Lung (tissue), 12 donors: ENCODE results near the gene CGB1. TPM values are rescaled to one million over a fixed set of nuclear protein-coding genes. Genes with fewer than 3 reads are reported as not detected.

Source experiments
- ATAC-seq: fragments of 200-7000 bp; cut with Tn5 transposase; one replicate; pipeline ENCODE4 v1.9.1; 2020; ENCODE audit warnings: moderate number of reproducible peaks; ENCODE audit not compliant: insufficient read depth, low FRiP score
- DNase-seq, 3 donors: peaks; one replicate each; pipeline ENCODE4 v3.0.0-alpha.2; 2013 to 2017
- H3K27ac ChIP-seq, 2 donors: one replicate each; pipeline ENCODE4 v1.5.1; 2013; ENCODE audit warnings: mild to moderate bottlenecking in 2 of 2, moderate library complexity in 2 of 2, control low read depth in 1 of 2, inconsistent platforms in 1 of 2, low read depth in 1 of 2, low read length in 1 of 2
- H3K27me3 ChIP-seq, 3 donors: one replicate each; pipeline ENCODE4 v1.5.1; 2013; ENCODE audit warnings: low read length in 2 of 3; ENCODE audit not compliant: control insufficient read depth in 3 of 3, insufficient read depth in 3 of 3
- H3K36me3 ChIP-seq, 4 donors: one replicate each; pipeline ENCODE4 v1.5.1; 2013; ENCODE audit warnings: low read length in 4 of 4, mild to moderate bottlenecking in 1 of 4, moderate library complexity in 1 of 4; ENCODE audit not compliant: control insufficient read depth in 4 of 4, insufficient read depth in 4 of 4
- H3K4me1 ChIP-seq, 5 donors: one replicate each; pipeline ENCODE4 v1.5.1; 2013; ENCODE audit warnings: low read length in 5 of 5, mild to moderate bottlenecking in 2 of 5, moderate library complexity in 1 of 5; ENCODE audit not compliant: control insufficient read depth in 5 of 5, insufficient read depth in 5 of 5
- H3K4me3 ChIP-seq: one replicate; pipeline ENCODE4 v1.5.1; 2013; ENCODE audit warnings: mild to moderate bottlenecking, control low read depth, moderate library complexity
- H3K9ac ChIP-seq, 2 donors: one replicate each; pipeline ENCODE4 v1.5.1; 2013; ENCODE audit warnings: low read length in 2 of 2, control low read depth in 1 of 2; ENCODE audit not compliant: insufficient read depth in 1 of 2
- H3K9me3 ChIP-seq, 4 donors: one replicate each; pipeline ENCODE4 v1.5.1; 2013; ENCODE audit warnings: low read length in 3 of 4, mild to moderate bottlenecking in 1 of 4, moderate library complexity in 1 of 4; ENCODE audit not compliant: control insufficient read depth in 4 of 4, insufficient read depth in 3 of 4
- WGBS, 2 donors: extraction: QIAGEN DNeasy Blood & Tissue Kit; methylation state at CpG; one replicate each; pipeline ENCODE4 v1.1.7; 2013; 5-methylcytosine and 5-hydroxymethylcytosine counted together
- polyA plus RNA-seq, 2 donors: library from polyadenylated mRNA; stranded (reverse); fragments of 200-250 nt; gene quantifications; one replicate each; pipeline ENCODE4 v1.2.1, GENCODE V29; 2013
- total RNA-seq, 2 donors: library from RNA; depleted of rRNA in 1 of 2; stranded (reverse); fragments of >200 nt in 1 of 2; gene quantifications; one replicate each; pipeline ENCODE4 v1.2.1, GENCODE V29; 2014 to 2021
- TF ChIP-seq, protein P1 (sequence below): IDR thresholded peaks from 2 replicates; pipeline ENCODE4 v1.5.1; 2012; ENCODE audit warnings: mild to moderate bottlenecking; ENCODE audit errors: control extremely low read depth, extremely low read depth
- donor health status: control.
- donor health status: control.
- donor health status: Bipolar disorder and iron deficiency.
- donor health status: healthy.
- donor health status: DM: yes; HTN: yes; CAD: no.

Gene CGB1
- total and polyA plus RNA-seq, 4 donors = not detected

DNA sequence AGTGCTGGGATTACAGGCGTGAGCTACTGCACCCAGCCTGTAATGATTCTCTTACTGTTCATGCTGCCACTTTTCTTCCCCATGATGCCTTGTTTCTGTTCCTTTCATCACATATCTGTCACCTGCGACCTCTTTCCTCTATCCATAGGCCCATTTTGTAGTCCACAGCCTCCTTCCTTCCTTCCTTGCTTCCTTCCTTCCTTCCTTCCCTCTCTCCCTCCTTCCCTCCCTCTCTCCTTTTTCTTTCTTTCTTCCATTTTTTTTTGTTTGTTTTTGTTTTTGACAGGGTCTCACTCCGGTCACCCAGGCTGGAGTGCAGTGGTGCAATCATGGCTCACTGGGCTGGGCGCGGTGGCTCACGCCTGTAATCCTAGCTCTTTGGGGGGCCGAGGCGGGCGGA lies 47.8 kb downstream of the CGB1 start:
- Histone ChIP-seq H3K4me1 (peaks cover 0 to 11% (median 9%) of the 10 kb centered on the region in 5 donors), H3K9me3 (no peaks in the 10 kb centered on the region), H3K27me3 (no peaks in the 10 kb centered on the region), H3K4me3 (no peak overlapping the region), H3K9ac (no peak overlapping the region), H3K36me3 (peaks cover 7 to 37% (median 24%) of the 10 kb centered on the region in 4 donors), H3K27ac (no peak overlapping the region)
- WGBS, 2 donors = 90 to 95% methylated on average over 9 of the region's 9 CpGs
- TF ChIP-seq, protein P1, sequence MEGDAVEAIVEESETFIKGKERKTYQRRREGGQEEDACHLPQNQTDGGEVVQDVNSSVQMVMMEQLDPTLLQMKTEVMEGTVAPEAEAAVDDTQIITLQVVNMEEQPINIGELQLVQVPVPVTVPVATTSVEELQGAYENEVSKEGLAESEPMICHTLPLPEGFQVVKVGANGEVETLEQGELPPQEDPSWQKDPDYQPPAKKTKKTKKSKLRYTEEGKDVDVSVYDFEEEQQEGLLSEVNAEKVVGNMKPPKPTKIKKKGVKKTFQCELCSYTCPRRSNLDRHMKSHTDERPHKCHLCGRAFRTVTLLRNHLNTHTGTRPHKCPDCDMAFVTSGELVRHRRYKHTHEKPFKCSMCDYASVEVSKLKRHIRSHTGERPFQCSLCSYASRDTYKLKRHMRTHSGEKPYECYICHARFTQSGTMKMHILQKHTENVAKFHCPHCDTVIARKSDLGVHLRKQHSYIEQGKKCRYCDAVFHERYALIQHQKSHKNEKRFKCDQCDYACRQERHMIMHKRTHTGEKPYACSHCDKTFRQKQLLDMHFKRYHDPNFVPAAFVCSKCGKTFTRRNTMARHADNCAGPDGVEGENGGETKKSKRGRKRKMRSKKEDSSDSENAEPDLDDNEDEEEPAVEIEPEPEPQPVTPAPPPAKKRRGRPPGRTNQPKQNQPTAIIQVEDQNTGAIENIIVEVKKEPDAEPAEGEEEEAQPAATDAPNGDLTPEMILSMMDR = no peak
- ATAC-seq = no peak
- no peak for DNase-seq

GRCh38 chr19:48988286-48988685 lies 48.4 kb downstream of the CGB1 start:
- Histone ChIP-seq H3K9me3 (no peaks in the 10 kb centered on the region), H3K27ac (no peak overlapping the region), H3K4me3 (no peak overlapping the region), H3K9ac (no peak overlapping the region), H3K27me3 (no peaks in the 10 kb centered on the region), H3K4me1 (peaks cover 0 to 11% (median 9%) of the 10 kb centered on the region in 5 donors), H3K36me3 (peaks cover 12 to 40% (median 26%) of the 10 kb centered on the region in 4 donors)
- DNase-seq = no peak
- TF ChIP-seq, protein P1 = no peak
- ATAC-seq = no peak
- WGBS, 2 donors = 90 to 96% methylated on average over 7 of the region's 7 CpGs

- ATAC-seq (no peak), DNase-seq (no peak)
- Histone ChIP-seq H3K9ac (no peak overlapping the region), H3K4me1 (peaks cover 0 to 11% (median 9%) of the 10 kb centered on the region in 5 donors), H3K4me3 (no peak overlapping the region), H3K9me3 (no peaks in the 10 kb centered on the region), H3K27me3 (no peaks in the 10 kb centered on the region), H3K36me3 (peaks cover 19 to 43% (median 26%) of the 10 kb centered on the region in 4 donors), H3K27ac (no peak overlapping the region)
- TF ChIP-seq, protein P1 = no peak
- 88 to 92% methylated on average over 7 of the region's 7 CpGs for WGBS, 2 donors
These were observed 49.4 kb downstream of the CGB1 start for GRCh38 chr19:48987323-48987722.

DNA sequence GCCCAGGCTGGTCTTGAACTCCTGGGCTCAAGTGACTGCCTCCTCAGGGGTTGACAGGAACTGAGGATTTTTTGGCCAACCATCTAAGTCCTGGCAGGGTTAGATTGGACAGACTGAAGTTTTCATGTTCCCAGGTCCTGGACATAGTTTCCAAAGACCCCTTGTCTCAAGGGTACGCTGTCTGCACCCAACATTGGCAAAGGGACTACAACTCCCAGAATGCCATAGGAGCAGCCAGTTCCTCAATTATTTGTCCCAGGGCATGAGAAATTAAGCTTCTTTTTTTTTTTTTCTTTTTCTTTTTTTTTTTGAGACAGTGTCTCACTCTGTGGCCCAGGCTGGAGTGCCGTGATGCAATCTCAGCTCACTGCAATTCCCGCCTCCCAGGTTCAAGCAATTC lies 50.5 kb downstream of the CGB1 start:
- Histone ChIP-seq H3K9me3 (no peaks in the 10 kb centered on the region), H3K36me3 (peaks cover 19 to 45% (median 28%) of the 10 kb centered on the region in 4 donors), H3K4me3 (no peak overlapping the region), H3K27me3 (no peaks in the 10 kb centered on the region), H3K9ac (no peak overlapping the region), H3K27ac (no peak overlapping the region), H3K4me1 (peaks cover 0 to 6% (median 3%) of the 10 kb centered on the region in 5 donors)
- no peak for DNase-seq
- TF ChIP-seq, protein P1 = no peak
- ATAC-seq = no peak
- WGBS, 2 donors = 78 to 95% methylated on average over 3 of the region's 3 CpGs
